Kidney (tissue), 14 donors: ENCODE data around the gene FKBP6. TPM values are rescaled to one million over a fixed set of nuclear protein-coding genes. Genes with fewer than 3 reads are reported as not detected.

Source experiments
- DNase-seq, 5 donors: peaks; one replicate each; pipeline ENCODE4 v3.0.0-alpha.2; 2013 to 2020
- FAIRE-seq: peaks from 2 replicates; lab custom pipeline; 2012; peaks lifted over from hg19 to GRCh38; lab: Jason Lieb, UNC
- H3K27ac ChIP-seq, 2 donors: one replicate each; pipeline ENCODE4 v1.7.0; 2013; ENCODE audit warnings: low read depth in 2 of 2, low read length in 2 of 2, inconsistent platforms in 1 of 2
- H3K27me3 ChIP-seq: one replicate; pipeline ENCODE4 v1.7.1; 2013; ENCODE audit warnings: low read length, inconsistent platforms; ENCODE audit not compliant: control insufficient read depth, insufficient read depth
- H3K36me3 ChIP-seq, 3 donors: one replicate each; pipeline versions ENCODE4 v1.7.0 to v1.7.1; 2013; ENCODE audit warnings: low read length in 3 of 3, control low read depth in 1 of 3, inconsistent platforms in 1 of 3; ENCODE audit not compliant: insufficient read depth in 3 of 3, control insufficient read depth in 2 of 3
- H3K4me1 ChIP-seq, 3 donors: one replicate each; pipeline versions ENCODE4 v1.7.0 to v1.7.1; 2013; ENCODE audit warnings: low read length in 3 of 3, inconsistent platforms in 1 of 3, low read depth in 1 of 3; ENCODE audit not compliant: control insufficient read depth in 2 of 3, insufficient read depth in 2 of 3
- H3K4me3 ChIP-seq, 3 donors: one replicate each; pipeline versions ENCODE4 v1.7.0 to v1.8.1; 2013; ENCODE audit warnings: low read length in 3 of 3, control low read depth in 1 of 3, inconsistent platforms in 1 of 3
- H3K9ac ChIP-seq, 3 donors: one replicate each; pipeline versions ENCODE4 v1.7.0 to v1.7.1; 2013; ENCODE audit warnings: low read length in 3 of 3, control low read depth in 1 of 3, inconsistent platforms in 1 of 3
- H3K9me3 ChIP-seq, 3 donors: one replicate each; pipeline versions ENCODE4 v1.7.0 to v1.7.1; 2013; ENCODE audit warnings: low read length in 3 of 3, control low read depth in 1 of 3, inconsistent platforms in 1 of 3; ENCODE audit not compliant: control insufficient read depth in 2 of 3, insufficient read depth in 1 of 3
- CTCF ChIP-seq: IDR thresholded peaks from 3 replicates; pipeline ENCODE4 v1.5.1; 2012; ENCODE audit warnings: mild to moderate bottlenecking, moderate library complexity, borderline replicate concordance; ENCODE audit not compliant: insufficient read depth; ENCODE audit errors: extremely low read depth
- intact Hi-C: fragments of 100-400 bp; cut with DNase I; formaldehyde crosslinking; loops from one replicate; pipeline ENCODE4 v1.11.1; 2022
- polyA plus RNA-seq: library from polyadenylated mRNA; stranded (reverse); fragments of 350-450 nt; fragmentation: Illumina TruSeq; extraction: RNeasy Lipid Tissue Mini Kit (QIAGEN cat#74804); gene quantifications from one replicate; pipeline ENCODE4 v1.2.3, GENCODE V29; 2014; ENCODE audit warnings: low read depth, low replicate concordance; ENCODE audit not compliant: insufficient read depth
- total RNA-seq: library from RNA; stranded (reverse); fragmentation: NEBNext Ultra II Directional; extraction: Animal tissue kit (Norgen Biotek cat#: 25700); gene quantifications from one replicate; pipeline ENCODE4 v1.2.1, GENCODE V29; 2021
- donor health status: control.
- donor health status: control.
- donor health status: control.
- donor health status: control.
- donor health status: control.
- donor health status: DM: yes; HTN: yes; CAD: no.
- donor health status: Normal renal cell carcinoma (clear cell type).

FKBP6 gene
- total and polyA plus RNA-seq, 2 donors from 2014 or later = 0.13 TPM; not detected in 1

- no peaks in the 10 kb centered on the region for H3K36me3 ChIP-seq
- H3K9ac ChIP-seq = no peak overlapping the region
- peaks cover 0 to 12% (median 3%) of the 10 kb centered on the region in 3 donors for H3K9me3 ChIP-seq
- DNase-seq (no peak), FAIRE-seq (no peak)
- no peak overlapping the region for H3K27ac ChIP-seq
- no peaks in the 10 kb centered on the region for H3K4me1 ChIP-seq
- H3K27me3 ChIP-seq = no peaks in the 10 kb centered on the region
- no peak overlapping the region for H3K4me3 ChIP-seq
- TF ChIP-seq CTCF = no peak
- intact Hi-C loops = no loop called here
Observed at GRCh38 chr7:73382934-73383503, 55.1 kb downstream of the FKBP6 start.

GRCh38 chr7:73387221-73387828, 59.4 kb downstream of the FKBP6 start:
- Histone ChIP-seq H3K9ac (no peak overlapping the region), H3K27me3 (no peaks in the 10 kb centered on the region), H3K4me1 (no peaks in the 10 kb centered on the region), H3K27ac (no peak overlapping the region), H3K4me3 (no peak overlapping the region), H3K36me3 (no peaks in the 10 kb centered on the region), H3K9me3 (peaks cover 0 to 20% (median 3%) of the 10 kb centered on the region in 3 donors)
- FAIRE-seq (no peak), DNase-seq (no peak)
- TF ChIP-seq CTCF = no peak
- intact Hi-C loops = no loop called here

- no peak for FAIRE-seq
Observed at GRCh38 chr7:73387908-73388414, 60.0 kb downstream of the FKBP6 start.

More at GRCh38 chr7:73387908-73388414, 60.0 kb downstream of the FKBP6 start:
- DNase-seq = no peak
- intact Hi-C loops = no loop called here
- no peak overlapping the region for H3K4me3 ChIP-seq
- no peaks in the 10 kb centered on the region for H3K27me3 ChIP-seq
- no peak overlapping the region for H3K9ac ChIP-seq
- no peak for TF ChIP-seq CTCF
- peaks cover 0 to 19% (median 3%) of the 10 kb centered on the region in 3 donors for H3K9me3 ChIP-seq
- H3K4me1 ChIP-seq = no peaks in the 10 kb centered on the region
- no peak overlapping the region for H3K27ac ChIP-seq
- H3K36me3 ChIP-seq = no peaks in the 10 kb centered on the region
